Endodermal cell (in vitro differentiated cells): ENCODE data around the gene HEBP1. TPM values are rescaled to one million over a fixed set of nuclear protein-coding genes. Genes with fewer than 3 reads are reported as not detected.

Experiments
- DNase-seq: peaks from one replicate; pipeline ENCODE4 v3.0.0-alpha.2; 2017
- H3K27ac ChIP-seq: 2 replicates; pipeline ENCODE4 v1.5.1; 2013; ENCODE audit warnings: mild to moderate bottlenecking, low read depth, low read length, moderate library complexity
- H3K27me3 ChIP-seq: 2 replicates; pipeline ENCODE4 v1.6.1; 2013; ENCODE audit warnings: mild to moderate bottlenecking, low read length, moderate library complexity; ENCODE audit not compliant: insufficient read depth, control insufficient read depth, poor library complexity, severe bottlenecking
- H3K36me3 ChIP-seq: 2 replicates; pipeline ENCODE4 v1.7.0; 2013; ENCODE audit warnings: mild to moderate bottlenecking, low read length, moderate library complexity; ENCODE audit not compliant: control insufficient read depth, insufficient read depth
- H3K4me1 ChIP-seq: one replicate; pipeline ENCODE4 v1.7.0; 2013; ENCODE audit warnings: low read length; ENCODE audit not compliant: control insufficient read depth, insufficient read depth
- H3K4me3 ChIP-seq: 2 replicates; pipeline ENCODE4 v1.5.1; 2013; ENCODE audit warnings: mild to moderate bottlenecking, low read length, moderate library complexity
- H3K9ac ChIP-seq: 2 replicates; pipeline ENCODE4 v1.6.1; 2013; ENCODE audit warnings: mild to moderate bottlenecking, low read length, moderate library complexity; ENCODE audit not compliant: poor library complexity, severe bottlenecking; ENCODE audit errors: extremely low read depth
- H3K9me3 ChIP-seq: 2 replicates; pipeline ENCODE4 v1.6.1; 2013; ENCODE audit warnings: mild to moderate bottlenecking, low read length, moderate library complexity; ENCODE audit not compliant: control insufficient read depth
- H3K27ac Mint-ChIP-seq: 2 replicates; pipeline ENCODE4 v1.8.0; 2020; ENCODE audit warnings: mixed read lengths
- H3K27me3 Mint-ChIP-seq: 2 replicates; pipeline ENCODE4 v1.8.0; 2021; ENCODE audit warnings: mild to moderate bottlenecking, mixed read lengths; ENCODE audit not compliant: insufficient read depth
- H3K36me3 Mint-ChIP-seq: 2 replicates; pipeline ENCODE4 v1.8.0; 2020; ENCODE audit warnings: low read depth, mixed read lengths
- H3K4me1 Mint-ChIP-seq: 2 replicates; pipeline ENCODE4 v1.8.0; 2020; ENCODE audit warnings: mixed read lengths
- H3K4me3 Mint-ChIP-seq: 2 replicates; pipeline ENCODE4 v1.8.0; 2020; ENCODE audit warnings: mild to moderate bottlenecking, moderate library complexity, mixed read lengths
- H3K9me3 Mint-ChIP-seq: 2 replicates; pipeline ENCODE4 v1.8.0; 2020; ENCODE audit warnings: mild to moderate bottlenecking, mixed read lengths
- CTCF ChIP-seq: fragments of 200-600 bp; sonication (generic); conservative IDR thresholded peaks from 2 replicates; pipeline ENCODE4 v1.5.0; 2021; ENCODE audit warnings: antibody characterized with exemption, mild to moderate bottlenecking
- WGBS, 2 experiments: methylation state at CpG; one replicate each; pipeline versions ENCODE4 v1.1.5 to v1.1.7; 2013; ENCODE audit warnings: missing lambda C conversion rate in 2 of 2, mixed read lengths in 1 of 2; ENCODE audit not compliant: insufficient coverage in 1 of 2, insufficient read length in 1 of 2; 5-methylcytosine and 5-hydroxymethylcytosine counted together
- total RNA-seq, 2 donors: library from RNA; stranded (reverse); fragmentation: NEBNext Ultra II Directional in 1 of 2; extraction: Animal tissue kit (Norgen Biotek cat#: 25700) in 1 of 2; gene quantifications; 2 replicates in 1 of 2; 3 replicates in 1 of 2; pipeline ENCODE4 v1.2.1, GENCODE V29; 2021

HEBP1 gene
- total RNA-seq, 2 donors from 2014 or later: 27.4 to 29.1 TPM

GRCh38 chr12:13042666-13043230 is 42.7 kb upstream of the HEBP1 start:
- H3K4me3 Mint-ChIP-seq: no peak overlapping the region

GRCh38 chr12:13041224-13041623 is 41.2 kb upstream of the HEBP1 start:
- Histone ChIP-seq H3K4me1 (no peaks in the 10 kb centered on the region), H3K27me3 (peaks cover 16% of the 10 kb centered on the region), H3K9me3 (no peaks in the 10 kb centered on the region), H3K4me3 (no peak overlapping the region), H3K9ac (no peak overlapping the region), H3K36me3 (no peaks in the 10 kb centered on the region), H3K27ac (no peak overlapping the region)
- Mint-ChIP-seq H3K9me3 (no peaks in the 10 kb centered on the region), H3K4me3 (no peak overlapping the region), H3K36me3 (no peaks in the 10 kb centered on the region), H3K27me3 (peaks cover 36% of the 10 kb centered on the region), H3K4me1 (peaks cover 15% of the 10 kb centered on the region), H3K27ac (no peak overlapping the region)
- 96% methylated on average over 2 of the region's 2 CpGs; no CpG with 5 or more reads in 1 of the 2 experiments for WGBS, 2 experiments
- TF ChIP-seq CTCF: no peak
- no peak for DNase-seq

More at GRCh38 chr12:13042666-13043230, 42.7 kb upstream of the HEBP1 start:
- DNase-seq: no peak
- Histone ChIP-seq H3K36me3 (no peaks in the 10 kb centered on the region), H3K27ac (no peak overlapping the region), H3K9me3 (no peaks in the 10 kb centered on the region), H3K4me3 (no peak overlapping the region), H3K4me1 (no peaks in the 10 kb centered on the region), H3K27me3 (peaks cover 16% of the 10 kb centered on the region), H3K9ac (no peak overlapping the region)
- no peak overlapping the region for H3K27ac Mint-ChIP-seq
- peaks cover 15% of the 10 kb centered on the region for H3K4me1 Mint-ChIP-seq
- no peaks in the 10 kb centered on the region for H3K36me3 Mint-ChIP-seq
- no peak for TF ChIP-seq CTCF
- H3K27me3 Mint-ChIP-seq: peaks cover 37% of the 10 kb centered on the region
- no peaks in the 10 kb centered on the region for H3K9me3 Mint-ChIP-seq
- WGBS, 2 experiments: 69 to 80% methylated on average over 3 of the region's 4 CpGs

- DNase-seq: no peak
- H3K4me1 ChIP-seq: no peaks in the 10 kb centered on the region
- Mint-ChIP-seq H3K27ac (no peak overlapping the region), H3K4me1 (peaks cover 8% of the 10 kb centered on the region), H3K36me3 (no peaks in the 10 kb centered on the region), H3K9me3 (no peaks in the 10 kb centered on the region), H3K27me3 (peaks cover 28% of the 10 kb centered on the region), H3K4me3 (no peak overlapping the region)
- H3K9ac ChIP-seq: no peak overlapping the region
- no peak for TF ChIP-seq CTCF
- no peaks in the 10 kb centered on the region for H3K36me3 ChIP-seq
- 89 to 91% methylated on average over 5 of the region's 5 CpGs for WGBS, 2 experiments
- H3K27me3 ChIP-seq: peaks cover 16% of the 10 kb centered on the region
- no peak overlapping the region for H3K27ac ChIP-seq
- H3K9me3 ChIP-seq: no peaks in the 10 kb centered on the region
- H3K4me3 ChIP-seq: no peak overlapping the region
Observed at GRCh38 chr12:13039328-13039956, 39.4 kb upstream of the HEBP1 start.
